NCI-H187 (cell line): Measurements from ENCODE around the gene SLC31A2.
A peak's percentile ranks its signal among the peaks of the same experiment; 100 is the strongest.
"Not testable (repeated sequence)": the region's sequence is repeated elsewhere in the genome, so short reads cannot be mapped to it uniquely, and the experiment has no call there.

Experiments
- DNase-seq, 2 experiments: peaks; one replicate each; lab custom pipeline; 2025; lab: John Stamatoyannopoulos, UW

SLC31A2 gene, protein sequence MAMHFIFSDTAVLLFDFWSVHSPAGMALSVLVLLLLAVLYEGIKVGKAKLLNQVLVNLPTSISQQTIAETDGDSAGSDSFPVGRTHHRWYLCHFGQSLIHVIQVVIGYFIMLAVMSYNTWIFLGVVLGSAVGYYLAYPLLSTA

DNA sequence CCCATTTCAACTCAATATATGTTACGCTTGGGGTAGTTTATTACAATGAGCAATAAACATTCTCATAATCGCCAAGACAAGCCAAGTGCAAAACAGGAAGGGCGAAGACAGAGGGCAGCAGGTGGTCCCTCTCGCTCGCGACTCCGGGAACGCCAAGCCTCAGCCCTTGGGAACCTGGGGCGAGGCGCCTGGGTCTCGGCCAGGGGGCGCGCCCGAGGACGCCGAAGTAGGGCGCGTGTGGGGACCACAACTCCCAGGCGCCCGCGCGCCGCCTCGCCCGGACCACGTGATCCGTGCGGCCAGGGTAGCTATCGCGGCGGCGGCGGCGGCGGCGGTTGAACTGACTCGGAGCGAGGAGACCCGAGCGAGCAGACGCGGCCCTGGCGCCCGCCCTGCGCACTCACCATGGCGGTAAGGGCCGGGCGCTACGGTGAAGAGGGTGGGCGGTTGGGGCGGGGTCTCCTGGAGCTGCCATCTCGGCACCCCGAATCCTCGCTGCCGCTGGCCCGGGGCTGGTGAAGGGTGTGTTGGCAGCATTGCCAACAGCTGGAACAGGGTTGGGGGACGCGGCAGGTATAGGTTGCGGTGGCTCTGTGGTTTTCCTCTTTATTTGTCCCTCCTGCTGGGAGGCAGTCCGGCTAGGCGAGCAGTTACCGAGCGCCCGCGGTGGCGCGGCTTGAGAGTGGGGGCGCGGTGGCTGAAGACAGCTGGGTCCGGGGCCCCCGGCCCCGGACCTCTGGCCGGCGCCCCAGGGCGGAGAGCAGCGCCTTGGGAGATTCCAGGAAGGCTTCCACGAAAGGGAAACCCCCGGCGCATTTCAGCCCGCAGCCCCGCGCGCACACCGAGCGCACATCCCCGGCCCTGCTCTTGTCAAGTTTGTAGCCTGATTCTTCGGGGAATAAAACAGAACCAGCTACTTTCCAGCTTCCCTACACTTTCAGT, at the start of gene SLC31A2:
TSS of gene SLC31A2 (plus strand) at position 338 of the 942 bp plus-strand sequence. CDS start at position 406, 68 bp downstream.
- peak in 1 of 2 experiments; percentile 64 for DNase-seq

DNA sequence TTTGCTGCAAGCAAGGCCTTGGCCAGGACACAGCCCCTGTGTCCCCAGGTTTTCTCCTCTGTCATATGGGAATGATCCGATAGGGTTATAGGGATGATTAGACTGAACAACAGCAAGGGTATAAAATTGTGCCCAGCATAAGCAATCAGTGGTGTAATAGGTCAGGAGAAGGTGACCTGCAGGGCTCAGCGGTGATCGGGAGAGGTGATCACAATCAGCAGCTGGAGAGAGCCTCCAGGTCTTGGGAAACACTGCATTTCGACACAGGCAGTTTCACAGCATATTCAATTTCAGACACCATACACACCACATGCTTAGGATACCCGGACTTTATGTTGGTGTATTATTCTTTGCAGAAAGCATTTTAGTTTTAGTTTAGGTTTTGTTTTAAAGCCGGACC, 45.5 kb upstream of the SLC31A2 start:
- not testable (repeated sequence) for DNase-seq

GRCh38 chr9:113111065-113111951, 39.5 kb upstream of the SLC31A2 start:
- not testable (repeated sequence) for DNase-seq

GRCh38 chr9:113112706-113113510, 37.9 kb upstream of the SLC31A2 start:
- DNase-seq: not testable (repeated sequence)

- DNase-seq: not testable (repeated sequence)
Observed at GRCh38 chr9:113118829-113119228, 32.0 kb upstream of the SLC31A2 start.

- no peak for DNase-seq
Observed at GRCh38 chr9:113125386-113126035, 25.3 kb upstream of the SLC31A2 start.

GRCh38 chr9:113129466-113129865, 21.3 kb upstream of the SLC31A2 start:
- no peak for DNase-seq

DNA sequence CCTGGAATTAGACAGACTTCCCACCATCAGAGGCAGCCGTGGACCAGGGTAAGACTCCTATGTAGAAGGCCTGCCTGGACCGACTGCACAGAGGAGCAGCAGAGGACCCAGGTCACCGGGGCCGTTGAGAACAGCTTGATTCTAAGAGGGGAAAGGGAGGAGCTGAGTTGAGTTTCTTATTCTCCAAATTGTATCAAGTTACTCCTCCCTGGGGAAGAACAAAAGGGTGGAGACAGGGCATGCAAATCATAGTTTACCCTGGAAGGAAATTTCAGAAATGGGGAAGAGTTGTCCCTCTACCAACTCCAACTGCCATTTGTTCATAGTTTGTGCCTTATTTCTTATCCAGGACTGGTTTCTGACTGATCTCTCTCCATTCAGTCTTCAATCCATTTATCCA, 20.9 kb upstream of the SLC31A2 start:
- DNase-seq: no peak

- DNase-seq: no peak
Observed at GRCh38 chr9:113131689-113132151, 19.1 kb upstream of the SLC31A2 start.

GRCh38 chr9:113137196-113138168, 13.3 kb upstream of the SLC31A2 start:
- no peak for DNase-seq

- DNase-seq: no peak
Observed at GRCh38 chr9:113138760-113139159, 12.0 kb upstream of the SLC31A2 start.

- DNase-seq: no peak
Observed at GRCh38 chr9:113139225-113139829, 11.5 kb upstream of the SLC31A2 start.

DNA sequence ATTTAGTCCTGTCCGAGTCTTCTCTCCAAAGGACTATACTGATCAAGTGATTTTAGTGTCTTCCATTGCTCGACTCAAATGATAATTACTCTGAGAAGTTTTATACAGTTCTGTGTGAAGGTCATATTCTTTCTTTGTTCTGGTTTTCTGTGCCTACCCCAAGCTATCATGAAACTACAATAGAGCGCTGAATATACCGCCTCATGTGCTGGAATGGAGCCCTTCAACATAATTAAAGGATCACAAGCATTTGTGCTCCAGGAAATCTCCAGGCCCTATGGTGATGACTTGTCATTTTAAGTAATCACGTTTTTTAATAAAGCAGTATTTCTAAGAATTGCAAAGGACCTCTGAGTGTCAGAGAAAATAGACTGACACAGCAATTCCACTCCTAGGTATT, 10.9 kb upstream of the SLC31A2 start:
- DNase-seq: no peak

DNA sequence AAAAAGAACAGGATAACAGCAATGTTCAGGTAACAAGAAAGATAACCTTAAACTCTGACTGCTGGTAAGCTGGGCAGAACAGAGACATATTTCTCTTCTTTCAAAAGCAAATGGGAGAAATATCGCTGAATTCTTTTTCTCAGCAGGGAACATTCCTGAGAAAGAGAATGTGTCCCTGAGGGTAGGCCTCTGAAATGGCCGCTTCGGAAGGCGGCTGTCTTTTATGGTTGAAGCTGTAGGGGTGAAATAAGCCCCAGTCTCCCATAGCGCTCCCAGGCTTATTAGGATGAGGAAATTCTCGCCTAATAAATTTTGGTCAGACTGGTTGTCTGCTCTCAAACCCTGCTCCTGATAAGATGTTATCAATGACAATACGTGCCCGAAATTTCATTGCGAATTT, 9.9 kb upstream of the SLC31A2 start:
- not testable (repeated sequence) for DNase-seq

DNA sequence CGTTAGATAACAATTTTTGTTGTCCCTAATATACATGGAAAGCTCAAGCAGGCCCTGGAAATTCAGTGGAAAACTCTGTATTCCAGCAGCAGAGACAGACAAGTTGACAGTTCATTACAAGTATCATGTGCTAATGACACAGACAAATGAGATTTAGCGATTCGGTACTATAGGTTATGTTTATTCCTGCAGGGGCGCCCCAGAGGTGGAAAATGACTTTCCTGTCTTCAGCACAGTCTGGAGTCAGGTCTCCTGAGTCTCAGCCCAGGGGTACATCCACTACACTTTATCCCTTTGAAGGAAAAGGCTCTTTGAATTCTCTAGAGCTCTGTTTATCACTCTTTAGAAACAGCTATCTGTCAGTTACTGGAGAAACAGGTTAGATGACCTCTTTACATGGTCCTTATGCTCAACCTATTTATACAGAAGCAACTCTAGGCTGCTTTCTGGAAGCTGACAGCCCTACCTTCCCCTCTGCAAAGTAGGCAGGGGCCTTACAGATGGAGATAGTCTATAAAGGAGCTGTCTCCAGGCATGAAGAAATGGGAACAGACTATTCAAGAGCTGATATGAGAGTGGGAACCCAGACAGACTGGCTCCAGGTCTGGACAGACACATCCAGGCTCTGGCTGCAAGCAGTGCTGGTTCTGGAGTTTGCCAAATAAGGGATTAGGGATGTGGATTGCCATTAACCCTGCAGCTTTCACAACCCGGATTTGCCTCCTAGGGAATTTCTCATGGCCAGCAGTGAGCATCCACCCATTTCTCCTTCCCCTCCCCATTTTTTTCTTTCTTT, 7.2 kb upstream of the SLC31A2 start:
- DNase-seq: no peak

- DNase-seq: no peak
Observed at GRCh38 chr9:113148372-113148705, 2.5 kb upstream of the SLC31A2 start.

- DNase-seq: no peak
Observed at GRCh38 chr9:113148781-113149510, 1.9 kb upstream of the SLC31A2 start.

DNA sequence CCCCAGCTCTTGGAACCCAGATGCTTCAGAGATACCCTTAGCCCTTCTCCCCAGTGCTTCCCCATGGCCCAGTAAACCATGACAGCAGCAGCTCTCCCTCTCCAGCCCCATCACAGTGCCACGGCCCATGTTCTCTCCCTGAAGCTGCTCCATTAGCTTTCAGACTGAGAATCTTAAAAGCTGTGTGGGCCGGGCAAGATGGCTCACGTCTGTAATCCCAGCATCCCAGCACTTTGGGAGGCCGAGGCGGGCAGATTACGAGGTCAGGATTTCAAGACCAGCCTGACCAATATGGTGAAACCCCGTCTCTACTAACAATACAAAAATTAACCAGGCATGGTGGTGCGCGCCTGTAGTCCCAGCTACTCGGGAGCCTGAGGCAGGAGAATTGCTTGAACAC, 1.2 kb upstream of the SLC31A2 start:
- DNase-seq: not testable (repeated sequence)
